Esophagus squamous epithelium (tissue), 5 donors: ENCODE data around the gene ASS1. TPM values are rescaled to one million over a fixed set of nuclear protein-coding genes. Genes with fewer than 3 reads are reported as not detected.

ENCODE experiments used
- DNase-seq: peaks from one replicate; lab custom pipeline; 2025; lab: John Stamatoyannopoulos, UW
- H3K27ac ChIP-seq, 4 donors: fragments of 200-600 bp; sonication (generic); one replicate each; pipeline ENCODE4 v1.5.1; 2016 to 2019; ENCODE audit warnings: mild to moderate bottlenecking in 1 of 4
- H3K27me3 ChIP-seq, 4 donors: fragments of 200-600 bp; sonication (generic); 1 replicate in 3 of 4; 2 replicates in 1 of 4; pipeline versions ENCODE4 v1.5.1 to v1.6.0; 2017 to 2021; ENCODE audit warnings: antibody characterized with exemption in 1 of 4
- H3K36me3 ChIP-seq, 3 donors: fragments of 200-600 bp; sonication (generic); one replicate each; pipeline ENCODE4 v1.5.1; 2016 to 2019
- H3K4me1 ChIP-seq, 3 donors: fragments of 200-600 bp; sonication (generic); one replicate each; pipeline ENCODE4 v1.5.1; 2017 to 2019
- H3K4me3 ChIP-seq, 4 donors: fragments of 200-600 bp; sonication (generic); 1 replicate in 3 of 4; 2 replicates in 1 of 4; pipeline ENCODE4 v1.5.1; 2016 to 2019; ENCODE audit warnings: mild to moderate bottlenecking in 2 of 4, moderate library complexity in 1 of 4
- H3K9me3 ChIP-seq, 3 donors: fragments of 200-600 bp; sonication (generic); one replicate each; pipeline ENCODE4 v1.5.1; 2016 to 2019
- POLR2A ChIP-seq, 4 donors: fragments of 450-650 bp; IDR thresholded peaks; one replicate each; pipeline ENCODE4 v1.6.1; 2017; ENCODE audit warnings: antibody characterized with exemption in 4 of 4, mild to moderate bottlenecking in 4 of 4, moderate library complexity in 3 of 4
- WGBS, 2 donors: methylation state at CpG; one replicate each; pipeline ENCODE4 v1.1.5; 2018; 5-methylcytosine and 5-hydroxymethylcytosine counted together
- intact Hi-C: fragments of 100-400 bp; cut with DNase I; formaldehyde crosslinking; loops from one replicate; pipeline ENCODE4 v1.15.0; 2022
- total RNA-seq, 4 donors: library from RNA; depleted of rRNA; stranded (reverse); fragments of >200 nt; gene quantifications; one replicate each; pipeline ENCODE4 v1.1.0, GENCODE V29; 2016
- TF ChIP-seq, protein P1 (sequence below), 6 experiments: fragments of 450-650 bp in 4 of 6; fragments of 200-600 bp in 2 of 6; sonication (generic) in 2 of 6; IDR thresholded peaks; one replicate each; pipeline ENCODE4 v1.5.1; 2016 to 2019; ENCODE audit warnings: antibody characterized with exemption in 6 of 6, mild to moderate bottlenecking in 4 of 6, moderate library complexity in 4 of 6
- donor health status: DM: yes; HTN: yes; CAD: no.

The ASS1 gene
- total RNA-seq, 4 donors from 2014 or later: 33.5 to 203 (median 85.2) TPM

DNA sequence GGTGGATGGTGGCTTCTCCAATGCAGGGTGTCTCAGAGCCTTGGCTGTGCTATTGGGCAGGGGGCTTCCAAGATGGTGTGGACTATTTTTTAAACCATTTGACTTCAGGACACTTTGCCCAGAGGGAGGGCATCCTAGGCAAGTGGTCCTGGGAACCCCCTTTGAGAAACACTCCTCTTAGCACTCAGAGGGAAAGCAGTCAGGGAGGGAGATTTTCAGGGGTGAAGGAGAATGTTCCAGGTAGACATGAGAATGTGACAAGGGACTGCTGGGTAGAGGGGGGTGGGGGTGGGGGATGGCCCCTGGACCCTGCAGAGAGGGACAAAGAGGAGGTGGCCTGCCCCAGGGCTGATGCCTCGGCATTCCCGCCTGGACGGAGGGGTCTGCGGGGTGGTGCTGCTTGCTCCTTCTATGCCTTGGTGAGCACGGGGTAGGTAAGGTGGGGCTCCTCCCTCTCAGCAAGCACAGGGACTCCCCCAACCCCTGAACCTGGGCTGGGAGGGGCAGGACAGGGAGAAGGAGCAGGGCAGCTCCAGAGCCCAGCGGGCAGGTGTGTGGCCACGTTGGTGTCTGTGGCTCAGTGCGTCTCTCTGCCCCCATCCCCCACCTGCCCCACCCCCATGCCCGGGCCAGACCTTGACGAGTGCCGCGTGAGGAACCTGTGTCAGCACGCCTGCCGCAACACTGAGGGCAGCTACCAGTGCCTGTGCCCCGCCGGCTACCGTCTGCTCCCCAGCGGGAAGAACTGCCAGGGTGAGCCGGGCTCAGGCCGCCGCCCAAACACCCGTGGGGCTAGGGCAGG lies 13.8 kb upstream of the ASS1 start:
- intact Hi-C loops: no loop called here
- Histone ChIP-seq H3K36me3 (no peaks in the 10 kb centered on the region), H3K4me3 (no peak overlapping the region), H3K9me3 (peaks cover 0 to 16% (median 3%) of the 10 kb centered on the region in 3 donors), H3K4me1 (peaks cover 23 to 51% (median 29%) of the 10 kb centered on the region in 3 donors), H3K27me3 (peaks cover 0 to 99% (median 0%) of the 10 kb centered on the region in 4 donors), H3K27ac (no peak overlapping the region)
- no peak for DNase-seq
- WGBS, 2 donors: 88 to 100% methylated on average over 5 of the region's 22 CpGs
- TF ChIP-seq, protein P1, sequence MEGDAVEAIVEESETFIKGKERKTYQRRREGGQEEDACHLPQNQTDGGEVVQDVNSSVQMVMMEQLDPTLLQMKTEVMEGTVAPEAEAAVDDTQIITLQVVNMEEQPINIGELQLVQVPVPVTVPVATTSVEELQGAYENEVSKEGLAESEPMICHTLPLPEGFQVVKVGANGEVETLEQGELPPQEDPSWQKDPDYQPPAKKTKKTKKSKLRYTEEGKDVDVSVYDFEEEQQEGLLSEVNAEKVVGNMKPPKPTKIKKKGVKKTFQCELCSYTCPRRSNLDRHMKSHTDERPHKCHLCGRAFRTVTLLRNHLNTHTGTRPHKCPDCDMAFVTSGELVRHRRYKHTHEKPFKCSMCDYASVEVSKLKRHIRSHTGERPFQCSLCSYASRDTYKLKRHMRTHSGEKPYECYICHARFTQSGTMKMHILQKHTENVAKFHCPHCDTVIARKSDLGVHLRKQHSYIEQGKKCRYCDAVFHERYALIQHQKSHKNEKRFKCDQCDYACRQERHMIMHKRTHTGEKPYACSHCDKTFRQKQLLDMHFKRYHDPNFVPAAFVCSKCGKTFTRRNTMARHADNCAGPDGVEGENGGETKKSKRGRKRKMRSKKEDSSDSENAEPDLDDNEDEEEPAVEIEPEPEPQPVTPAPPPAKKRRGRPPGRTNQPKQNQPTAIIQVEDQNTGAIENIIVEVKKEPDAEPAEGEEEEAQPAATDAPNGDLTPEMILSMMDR (IDR thresholded peaks at IDR 0.05): no peak
- no peak for TF ChIP-seq POLR2A (IDR thresholded peaks at IDR 0.05)

DNA sequence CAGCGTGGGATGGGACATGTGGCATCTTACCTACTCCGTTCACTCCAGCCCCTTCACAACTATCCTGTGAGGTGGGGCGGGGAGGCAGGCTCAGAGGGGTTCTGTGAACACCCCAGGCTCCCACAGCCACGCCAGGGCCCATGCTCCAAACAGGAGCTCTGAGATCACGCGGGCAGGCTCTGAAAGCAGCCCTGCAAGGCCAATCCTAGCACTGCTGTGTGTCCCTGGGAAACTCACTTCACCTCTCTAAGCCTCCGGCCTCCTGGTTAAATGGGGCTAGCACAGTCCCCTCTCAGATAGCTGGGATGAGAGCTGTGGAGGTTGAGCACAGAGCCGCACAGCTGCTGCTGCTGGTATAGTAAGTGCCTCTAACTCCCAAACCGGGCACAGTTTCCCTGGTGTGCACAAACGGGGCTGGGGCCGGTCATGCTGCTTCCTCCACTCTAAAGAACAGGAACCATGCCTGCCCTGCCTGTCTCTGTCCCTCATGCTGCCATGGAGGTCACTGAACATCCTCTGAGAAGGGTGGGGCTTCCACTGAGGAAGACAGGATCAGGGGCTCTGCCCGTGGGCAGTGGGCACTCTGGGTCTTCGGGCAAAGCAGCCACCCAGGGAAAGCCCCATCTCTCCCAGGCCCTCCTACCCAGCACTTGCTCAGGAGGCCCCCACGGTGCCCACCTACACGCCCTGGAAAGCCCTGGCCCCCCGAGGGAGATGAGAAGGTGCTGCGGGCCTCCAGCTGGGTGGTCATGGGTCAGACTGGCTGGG lies 13.0 kb upstream of the ASS1 start:
- DNase-seq: no peak
- intact Hi-C loops: no loop called here
- WGBS, 2 donors: 70 to 83% methylated on average over 1 to 2 of the region's 17 CpGs
- Histone ChIP-seq H3K4me1 (peaks cover 22 to 43% (median 25%) of the 10 kb centered on the region in 3 donors), H3K36me3 (no peaks in the 10 kb centered on the region), H3K9me3 (peaks cover 0 to 16% (median 3%) of the 10 kb centered on the region in 3 donors), H3K27ac (no peak overlapping the region), H3K27me3 (peaks cover 0 to 99% (median 0%) of the 10 kb centered on the region in 4 donors), H3K4me3 (no peak overlapping the region)
- TF ChIP-seq POLR2A (IDR thresholded peaks at IDR 0.05): no peak
- TF ChIP-seq, protein P1 (IDR thresholded peaks at IDR 0.05): no peak

DNA sequence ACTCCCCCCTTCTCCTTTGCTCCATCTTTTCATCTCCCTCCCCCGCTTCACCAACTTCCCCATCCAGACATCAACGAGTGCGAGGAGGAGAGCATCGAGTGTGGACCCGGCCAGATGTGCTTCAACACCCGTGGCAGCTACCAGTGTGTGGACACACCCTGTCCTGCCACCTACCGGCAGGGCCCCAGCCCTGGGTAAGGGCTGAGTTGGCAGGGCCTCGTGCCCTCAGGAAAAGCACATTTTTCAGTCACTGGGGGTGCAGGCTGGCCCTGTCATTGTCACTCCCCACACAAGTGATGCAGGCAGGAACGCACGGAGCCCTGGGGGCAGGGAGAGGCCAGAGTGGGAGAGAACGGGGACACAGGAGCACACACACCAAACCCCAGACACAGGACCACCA lies 12.4 kb upstream of the ASS1 start:
- 50 to 59% methylated on average over 6 to 8 of the region's 11 CpGs for WGBS, 2 donors
- TF ChIP-seq, protein P1 (IDR thresholded peaks at IDR 0.05): peak in 2 of 6 experiments; percentile 17 to 42
- no peak for TF ChIP-seq POLR2A (IDR thresholded peaks at IDR 0.05)

DNA sequence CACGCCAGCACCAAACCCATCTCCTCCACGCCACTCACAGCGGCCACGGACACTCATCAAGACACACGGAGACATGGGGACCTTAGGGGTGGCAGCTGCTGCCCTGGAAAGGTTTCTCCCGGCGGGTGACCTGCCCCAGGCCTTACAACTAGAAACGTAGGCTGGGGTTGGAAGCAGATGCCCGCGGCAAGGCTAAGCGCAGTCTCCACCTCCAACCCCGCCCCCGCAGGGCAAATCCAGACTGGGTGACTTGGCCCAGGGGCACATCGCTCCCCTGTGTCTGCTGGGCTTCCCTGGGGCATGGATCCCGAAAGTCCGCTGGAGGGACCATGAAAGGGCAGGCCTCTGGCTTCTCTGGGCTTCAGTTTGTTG lies 12.0 kb upstream of the ASS1 start:
- no peak for TF ChIP-seq POLR2A (IDR thresholded peaks at IDR 0.05)
- TF ChIP-seq, protein P1 (IDR thresholded peaks at IDR 0.05): no peak
- peaks cover 13 to 32% (median 14%) of the 10 kb centered on the region in 3 donors for H3K4me1 ChIP-seq
- H3K4me3 ChIP-seq: peak overlapping the region; percentile 1 to 58 (median 35)
- H3K27ac ChIP-seq: no peak overlapping the region
- H3K9me3 ChIP-seq: peaks cover 0 to 16% (median 3%) of the 10 kb centered on the region in 3 donors
- intact Hi-C loops: no loop called here
- H3K36me3 ChIP-seq: no peaks in the 10 kb centered on the region
- DNase-seq: no peak
- peaks cover 0 to 98% (median 0%) of the 10 kb centered on the region in 4 donors for H3K27me3 ChIP-seq
- WGBS, 2 donors: 28 to 35% methylated on average over 2 to 11 of the region's 16 CpGs

More for the DNA sequence above, 12.4 kb upstream of the ASS1 start:
- Histone ChIP-seq H3K4me3 (no peak overlapping the region), H3K9me3 (peaks cover 0 to 16% (median 3%) of the 10 kb centered on the region in 3 donors), H3K36me3 (no peaks in the 10 kb centered on the region), H3K27ac (no peak overlapping the region), H3K4me1 (peaks cover 16 to 37% (median 18%) of the 10 kb centered on the region in 3 donors), H3K27me3 (peaks cover 0 to 99% (median 0%) of the 10 kb centered on the region in 4 donors)
- intact Hi-C loops: no loop called here
- no peak for DNase-seq
